Natural killer cell (primary cell): ENCODE measurements around the gene FAM3D. TPM values are rescaled to one million over a fixed set of nuclear protein-coding genes. Genes with fewer than 3 reads are reported as not detected.
"Not testable (repeated sequence)": the region's sequence is repeated elsewhere in the genome, so short reads cannot be mapped to it uniquely, and the experiment has no call there.

Experiments
- ATAC-seq, 3 donors: fragments of 150-1000 bp in 2 of 3; fragments of 200-7000 bp in 1 of 3; cut with Tn5 transposase; 1 replicate in 1 of 3; 2 replicates in 2 of 3; pipeline ENCODE4 v1.10.0; 2021; ENCODE audit warnings: mild to moderate bottlenecking in 2 of 3, moderate library complexity in 2 of 3
- DNase-seq, 2 donors: peaks; one replicate each; pipeline versions ENCODE4 v3.0.0 to v3.0.0-alpha.2; 2013 to 2021; ENCODE audit warnings: mixed read lengths in 1 of 2
- H3K27ac ChIP-seq: one replicate; pipeline ENCODE4 v1.5.1; 2013; ENCODE audit warnings: mild to moderate bottlenecking, low read length
- H3K27me3 ChIP-seq: one replicate; pipeline ENCODE4 v1.6.1; 2013; ENCODE audit warnings: low read length; ENCODE audit not compliant: control insufficient read depth, insufficient read depth
- H3K36me3 ChIP-seq: one replicate; pipeline ENCODE4 v1.6.1; 2013; ENCODE audit warnings: low read length; ENCODE audit not compliant: control insufficient read depth, insufficient read depth
- H3K4me1 ChIP-seq: one replicate; pipeline ENCODE4 v1.6.1; 2013; ENCODE audit warnings: low read length; ENCODE audit not compliant: control insufficient read depth, insufficient read depth
- H3K4me3 ChIP-seq: one replicate; pipeline ENCODE4 v1.5.1; 2013; ENCODE audit warnings: low read length
- H3K9me3 ChIP-seq: one replicate; pipeline ENCODE4 v1.6.1; 2013; ENCODE audit warnings: low read length; ENCODE audit not compliant: control insufficient read depth, insufficient read depth
- H3K27ac Mint-ChIP-seq, 2 donors: one replicate each; pipeline ENCODE4 v1.8.0; 2022; ENCODE audit warnings: mild to moderate bottlenecking in 2 of 2, mixed read lengths in 2 of 2, moderate library complexity in 1 of 2
- H3K27me3 Mint-ChIP-seq, 2 donors: one replicate each; pipeline ENCODE4 v1.8.0; 2022; ENCODE audit warnings: low read depth in 2 of 2, mixed read lengths in 2 of 2
- H3K36me3 Mint-ChIP-seq: one replicate; pipeline ENCODE4 v1.8.0; 2022; ENCODE audit warnings: mixed read lengths
- H3K4me1 Mint-ChIP-seq, 2 donors: one replicate each; pipeline ENCODE4 v1.8.0; 2022; ENCODE audit warnings: mixed read lengths in 2 of 2
- H3K4me3 Mint-ChIP-seq: one replicate; pipeline ENCODE4 v1.8.0; 2022; ENCODE audit warnings: mild to moderate bottlenecking, moderate library complexity, mixed read lengths
- H3K9me3 Mint-ChIP-seq, 2 donors: one replicate each; pipeline ENCODE4 v1.8.0; 2022; ENCODE audit warnings: mixed read lengths in 2 of 2
- WGBS: methylation state at CpG from one replicate; pipeline ENCODE4 v1.1.7; 2013; ENCODE audit warnings: missing lambda C conversion rate; ENCODE audit not compliant: insufficient coverage; 5-methylcytosine and 5-hydroxymethylcytosine counted together
- intact Hi-C: fragments of 100-400 bp; cut with micrococcal nuclease; formaldehyde crosslinking; loops from one replicate; pipeline ENCODE4 v1.14.2; 2022
- total RNA-seq, 4 donors: library from RNA; stranded (reverse); fragments of 120-200 nt in 1 of 4; gene quantifications; one replicate each; pipeline versions ENCODE4 v1.2.3 to v1.2.4, GENCODE V29; 2013 to 2022
- TF ChIP-seq, protein P1 (sequence below): fragments of 200-600 bp; IDR thresholded peaks from one replicate; pipeline ENCODE4 v1.8.0; 2022; ENCODE audit warnings: antibody characterized with exemption

FAM3D gene
- total RNA-seq, 3 donors from 2014 or later (not counting 1 experiment from before 2014, with no cell fraction given): not detected

DNA sequence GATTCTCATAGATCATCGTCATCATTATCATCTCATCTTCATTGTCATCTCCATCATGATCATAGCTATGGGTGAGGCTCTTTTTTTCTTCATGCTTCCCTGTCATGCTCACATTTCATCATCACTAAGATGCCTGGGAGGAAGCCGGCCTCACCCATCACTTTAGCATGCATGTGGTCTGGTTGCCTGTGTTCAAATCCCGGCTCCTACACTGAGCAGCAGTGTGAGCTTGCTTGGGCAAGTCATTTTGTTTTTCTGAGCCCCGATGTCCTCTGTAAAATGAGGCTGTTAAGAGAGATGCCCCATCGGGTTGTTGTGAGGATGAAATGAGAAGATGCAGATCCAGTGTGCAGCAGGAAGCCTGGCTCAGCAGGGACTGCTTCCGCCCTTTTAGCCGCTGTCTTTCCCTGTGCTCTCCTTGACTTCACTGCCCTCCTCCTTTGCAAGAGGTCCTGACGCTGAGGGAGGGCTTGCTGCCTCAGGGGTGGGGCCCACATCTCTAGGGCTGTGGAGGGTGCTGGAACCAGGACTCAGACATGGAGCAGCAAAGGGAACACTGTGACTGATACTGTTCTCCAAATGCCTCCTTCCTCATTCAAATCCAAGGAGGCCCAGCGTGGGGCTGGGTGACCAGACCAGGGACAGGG lies 14.4 kb upstream of the FAM3D start:
- no peak overlapping the region for H3K4me3 Mint-ChIP-seq
- Histone ChIP-seq H3K36me3 (no peaks in the 10 kb centered on the region), H3K4me1 (no peaks in the 10 kb centered on the region), H3K4me3 (no peak overlapping the region), H3K27ac (no peak overlapping the region), H3K9me3 (no peaks in the 10 kb centered on the region), H3K27me3 (no peaks in the 10 kb centered on the region)
- H3K4me1 Mint-ChIP-seq: no peaks in the 10 kb centered on the region
- intact Hi-C loops: no loop called here
- H3K27me3 Mint-ChIP-seq: peaks cover 8 to 14% of the 10 kb centered on the region in 2 donors
- ATAC-seq: no peak
- no peaks in the 10 kb centered on the region for H3K36me3 Mint-ChIP-seq
- no peak for DNase-seq
- TF ChIP-seq, protein P1, sequence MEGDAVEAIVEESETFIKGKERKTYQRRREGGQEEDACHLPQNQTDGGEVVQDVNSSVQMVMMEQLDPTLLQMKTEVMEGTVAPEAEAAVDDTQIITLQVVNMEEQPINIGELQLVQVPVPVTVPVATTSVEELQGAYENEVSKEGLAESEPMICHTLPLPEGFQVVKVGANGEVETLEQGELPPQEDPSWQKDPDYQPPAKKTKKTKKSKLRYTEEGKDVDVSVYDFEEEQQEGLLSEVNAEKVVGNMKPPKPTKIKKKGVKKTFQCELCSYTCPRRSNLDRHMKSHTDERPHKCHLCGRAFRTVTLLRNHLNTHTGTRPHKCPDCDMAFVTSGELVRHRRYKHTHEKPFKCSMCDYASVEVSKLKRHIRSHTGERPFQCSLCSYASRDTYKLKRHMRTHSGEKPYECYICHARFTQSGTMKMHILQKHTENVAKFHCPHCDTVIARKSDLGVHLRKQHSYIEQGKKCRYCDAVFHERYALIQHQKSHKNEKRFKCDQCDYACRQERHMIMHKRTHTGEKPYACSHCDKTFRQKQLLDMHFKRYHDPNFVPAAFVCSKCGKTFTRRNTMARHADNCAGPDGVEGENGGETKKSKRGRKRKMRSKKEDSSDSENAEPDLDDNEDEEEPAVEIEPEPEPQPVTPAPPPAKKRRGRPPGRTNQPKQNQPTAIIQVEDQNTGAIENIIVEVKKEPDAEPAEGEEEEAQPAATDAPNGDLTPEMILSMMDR: no peak
- 92% methylated on average over 9 of the region's 9 CpGs for WGBS
- H3K9me3 Mint-ChIP-seq: no peaks in the 10 kb centered on the region
- H3K27ac Mint-ChIP-seq: no peak overlapping the region

DNA sequence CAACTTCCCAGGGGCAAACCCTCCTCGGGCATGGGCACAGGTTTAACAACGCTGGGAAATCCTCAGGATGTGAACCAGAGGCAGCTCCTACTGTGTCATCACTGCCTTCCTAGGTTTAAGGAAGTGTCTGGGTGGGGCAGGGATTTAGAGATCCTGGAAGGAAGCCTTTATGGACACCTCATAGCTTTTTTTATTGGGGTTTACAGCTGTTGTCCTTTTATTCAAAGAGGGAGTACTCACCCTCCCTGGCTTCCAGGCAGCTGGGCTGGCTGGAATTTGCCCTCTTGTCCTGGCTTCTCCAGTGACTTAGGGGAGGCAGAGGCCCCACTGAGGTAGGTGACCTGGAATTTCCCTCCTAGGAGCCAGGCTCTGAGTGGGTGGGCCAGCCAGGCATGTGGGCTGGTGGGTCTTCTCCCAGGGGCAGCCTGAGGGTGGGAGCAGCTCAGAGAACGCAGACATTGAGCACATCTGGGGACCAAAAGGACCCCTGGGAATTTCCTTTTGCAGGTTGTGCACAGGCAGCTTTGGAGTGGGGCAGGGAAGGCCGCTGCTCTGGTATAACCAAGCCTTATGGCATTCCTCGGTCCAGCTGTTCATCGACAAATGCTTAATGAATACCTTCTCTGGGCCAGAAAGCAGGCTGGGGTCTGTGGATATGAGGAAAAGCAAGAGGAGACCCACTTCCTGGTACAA lies 13.5 kb upstream of the FAM3D start:
- TF ChIP-seq, protein P1: no peak
- Mint-ChIP-seq H3K4me3 (no peak overlapping the region), H3K27ac (no peak overlapping the region), H3K4me1 (no peaks in the 10 kb centered on the region), H3K9me3 (peaks cover 0 to 2% of the 10 kb centered on the region in 2 donors), H3K36me3 (no peaks in the 10 kb centered on the region), H3K27me3 (peaks cover 8 to 20% of the 10 kb centered on the region in 2 donors)
- no peaks in the 10 kb centered on the region for H3K27me3 ChIP-seq
- no peaks in the 10 kb centered on the region for H3K4me1 ChIP-seq
- no peaks in the 10 kb centered on the region for H3K36me3 ChIP-seq
- H3K27ac ChIP-seq: no peak overlapping the region
- no peak overlapping the region for H3K4me3 ChIP-seq
- H3K9me3 ChIP-seq: no peaks in the 10 kb centered on the region
- no peak for DNase-seq
- intact Hi-C loops: no loop called here
- ATAC-seq: no peak
- WGBS: 78% methylated on average over 6 of the region's 6 CpGs

DNA sequence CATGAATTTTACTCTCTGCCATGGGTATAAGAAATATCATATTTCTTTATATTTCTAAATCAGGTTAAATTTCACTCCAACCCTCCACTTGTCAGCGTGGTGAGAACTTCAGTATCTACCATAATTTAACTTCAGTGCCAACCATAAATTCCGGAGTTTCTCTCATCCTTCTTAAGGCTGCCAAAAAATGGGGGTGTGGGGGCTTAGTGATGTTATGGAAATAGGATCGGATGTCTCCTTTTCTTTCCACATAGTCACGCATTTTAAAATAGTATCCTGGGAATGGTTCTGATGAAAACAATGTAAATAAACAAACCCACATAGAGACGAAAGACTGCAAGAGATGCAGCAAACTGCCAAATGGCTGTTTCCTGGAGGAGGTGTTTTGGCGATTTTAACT lies 12.9 kb upstream of the FAM3D start:
- no peaks in the 10 kb centered on the region for H3K36me3 Mint-ChIP-seq
- Histone ChIP-seq H3K27ac (no peak overlapping the region), H3K4me3 (no peak overlapping the region), H3K4me1 (no peaks in the 10 kb centered on the region), H3K27me3 (no peaks in the 10 kb centered on the region), H3K36me3 (no peaks in the 10 kb centered on the region), H3K9me3 (no peaks in the 10 kb centered on the region)
- no peak overlapping the region for H3K27ac Mint-ChIP-seq
- peaks cover 0 to 2% of the 10 kb centered on the region in 2 donors for H3K9me3 Mint-ChIP-seq
- ATAC-seq (no peak), DNase-seq (no peak)
- intact Hi-C loops: no loop called here
- peaks cover 8 to 20% of the 10 kb centered on the region in 2 donors for H3K27me3 Mint-ChIP-seq
- H3K4me3 Mint-ChIP-seq: no peak overlapping the region
- TF ChIP-seq, protein P1: no peak
- WGBS: 57% methylated on average over 1 of the region's 6 CpGs
- no peaks in the 10 kb centered on the region for H3K4me1 Mint-ChIP-seq

DNA sequence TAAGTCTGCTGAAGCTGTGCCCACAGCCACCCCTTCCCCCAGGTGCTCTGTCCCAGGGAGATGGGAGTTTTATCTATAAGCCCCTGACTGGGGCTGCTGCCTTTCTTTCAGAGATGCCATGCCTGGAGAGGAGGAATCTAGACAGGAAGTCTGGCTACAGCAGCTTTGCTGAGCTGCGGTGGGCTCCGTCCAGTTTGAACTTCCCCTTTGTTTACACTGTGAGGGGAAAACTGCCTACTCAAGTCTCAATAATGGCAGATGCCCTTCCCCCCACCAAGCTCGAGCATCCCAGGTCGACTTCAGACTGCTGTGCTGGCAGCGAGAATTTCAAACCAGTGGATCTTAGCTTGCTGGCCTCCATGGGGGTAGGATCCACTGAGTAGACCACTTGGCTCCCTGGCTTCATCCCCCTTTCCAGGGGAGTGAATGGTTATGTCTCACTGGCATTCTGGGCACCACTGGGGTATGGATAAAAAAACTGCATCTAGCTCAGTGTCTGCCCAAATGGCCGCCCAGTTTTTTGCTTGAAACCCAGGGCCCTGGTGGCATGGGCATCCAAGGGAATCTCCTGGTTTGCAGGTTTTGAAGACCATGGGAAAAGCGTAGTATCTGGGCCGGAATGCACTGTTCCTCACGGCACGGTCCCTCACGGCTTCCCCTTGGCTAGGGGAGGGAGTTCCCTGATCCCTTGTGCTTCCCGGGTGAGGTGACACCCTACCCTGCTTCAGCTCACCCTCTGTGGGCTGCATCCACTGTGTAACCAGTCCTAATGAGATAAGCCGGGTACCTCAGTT lies 11.8 kb upstream of the FAM3D start:
- intact Hi-C loops, H3K9me3 Mint-ChIP-seq, H3K27ac Mint-ChIP-seq, H3K9me3 ChIP-seq, H3K36me3 Mint-ChIP-seq, H3K4me3 Mint-ChIP-seq, DNase-seq, H3K4me3 ChIP-seq, ATAC-seq, H3K27me3 ChIP-seq, H3K27ac ChIP-seq, H3K36me3 ChIP-seq, H3K4me1 Mint-ChIP-seq, H3K4me1 ChIP-seq: not testable (repeated sequence)
- 58% methylated on average over 13 of the region's 13 CpGs for WGBS
- H3K27me3 Mint-ChIP-seq: peaks cover 8 to 20% of the 10 kb centered on the region in 2 donors
